HEK293 (cell line): ENCODE results near the gene PCDHGC5.

Experiments
- HOXA7 ChIP-seq: sonication (generic); formaldehyde crosslinking; IDR thresholded peaks from 2 replicates; pipeline ENCODE4 v1.8.1; 2022; ENCODE audit warnings: missing genetic modification reagents, borderline replicate concordance
- HOXC10 ChIP-seq: sonication (generic); formaldehyde crosslinking; IDR thresholded peaks from 2 replicates; pipeline ENCODE4 v1.8.1; 2023; ENCODE audit warnings: mild to moderate bottlenecking, missing genetic modification reagents
- MYNN ChIP-seq: fragments of 450-650 bp; formaldehyde crosslinking; IDR thresholded peaks from 2 replicates; pipeline ENCODE4 v1.5.1; 2016; ENCODE audit warnings: missing biosample characterization, missing genetic modification characterization, borderline replicate concordance
- PBX3 ChIP-seq: sonication (generic); formaldehyde crosslinking; IDR thresholded peaks from 2 replicates; pipeline ENCODE4 v1.8.1; 2022; ENCODE audit warnings: mild to moderate bottlenecking, moderate library complexity, missing genetic modification reagents
- PRDM1 ChIP-seq: fragments of 450-650 bp; formaldehyde crosslinking; IDR thresholded peaks from 2 replicates; pipeline ENCODE4; 2016; ENCODE audit warnings: missing biosample characterization, missing genetic modification characterization
- PRDM4 ChIP-seq: fragments of 450-650 bp; formaldehyde crosslinking; IDR thresholded peaks from 2 replicates; pipeline ENCODE4 v1.5.1; 2017; ENCODE audit warnings: missing biosample characterization, missing genetic modification characterization
- REPIN1 ChIP-seq: fragments of 450-650 bp; formaldehyde crosslinking; IDR thresholded peaks from 2 replicates; pipeline ENCODE4 v1.5.1; 2017; ENCODE audit warnings: missing biosample characterization, missing genetic modification characterization, low read depth
- SP3 ChIP-seq: fragments of 450-650 bp; formaldehyde crosslinking; IDR thresholded peaks from 2 replicates; pipeline ENCODE4 v1.5.1; 2016; ENCODE audit warnings: missing biosample characterization, missing genetic modification characterization
- TSHZ1 ChIP-seq: fragments of 450-650 bp; formaldehyde crosslinking; IDR thresholded peaks from 2 replicates; pipeline ENCODE4 v1.5.1; 2016; ENCODE audit warnings: missing biosample characterization, missing genetic modification characterization, borderline replicate concordance
- ZBTB26 ChIP-seq: fragments of 450-650 bp; formaldehyde crosslinking; optimal IDR thresholded peaks from 2 replicates; pipeline ENCODE3; 2016; ENCODE audit warnings: missing biosample characterization, mild to moderate bottlenecking, missing genetic modification characterization
- ZNF10 ChIP-seq: fragments of 450-650 bp; formaldehyde crosslinking; IDR thresholded peaks from 2 replicates; pipeline ENCODE4 v1.5.1; 2017; ENCODE audit warnings: missing biosample characterization, missing genetic modification characterization
- ZNF121 ChIP-seq: fragments of 450-650 bp; formaldehyde crosslinking; IDR thresholded peaks from 2 replicates; pipeline ENCODE4 v1.5.1; 2016; ENCODE audit warnings: missing biosample characterization, missing genetic modification characterization
- ZNF169 ChIP-seq: fragments of 450-650 bp; formaldehyde crosslinking; IDR thresholded peaks from 2 replicates; pipeline ENCODE4 v1.5.1; 2016; ENCODE audit warnings: missing biosample characterization, missing genetic modification characterization
- ZNF214 ChIP-seq: fragments of 450-650 bp; formaldehyde crosslinking; IDR thresholded peaks from 2 replicates; pipeline ENCODE4 v1.5.1; 2017; ENCODE audit warnings: missing biosample characterization, mild to moderate bottlenecking, missing genetic modification characterization, borderline replicate concordance
- ZNF280D ChIP-seq: fragments of 450-650 bp; formaldehyde crosslinking; IDR thresholded peaks from 2 replicates; pipeline ENCODE4 v1.5.1; 2016; ENCODE audit warnings: missing biosample characterization, missing genetic modification characterization
- ZNF341 ChIP-seq: fragments of 450-650 bp; formaldehyde crosslinking; IDR thresholded peaks from 2 replicates; pipeline ENCODE4; 2016; ENCODE audit warnings: low read depth, missing biosample characterization, missing genetic modification characterization
- ZNF394 ChIP-seq: fragments of 450-650 bp; formaldehyde crosslinking; IDR thresholded peaks from 2 replicates; pipeline ENCODE4 v1.5.1; 2016; ENCODE audit warnings: missing biosample characterization, missing genetic modification characterization, mild to moderate bottlenecking, moderate library complexity, borderline replicate concordance
- ZNF530 ChIP-seq: fragments of 450-650 bp; formaldehyde crosslinking; IDR thresholded peaks from 2 replicates; pipeline ENCODE4 v1.5.1; 2016; ENCODE audit warnings: low read depth, missing biosample characterization, missing genetic modification characterization
- ZNF585B ChIP-seq: fragments of 450-650 bp; formaldehyde crosslinking; IDR thresholded peaks from 2 replicates; pipeline ENCODE4 v1.5.1; 2016; ENCODE audit warnings: missing biosample characterization, missing genetic modification characterization
- ZNF777 ChIP-seq: fragments of 450-650 bp; formaldehyde crosslinking; IDR thresholded peaks from 2 replicates; pipeline ENCODE4 v1.5.1; 2017; ENCODE audit warnings: missing biosample characterization, missing genetic modification characterization, borderline replicate concordance
- TF ChIP-seq, protein P1 (sequence below): fragments of 450-650 bp; formaldehyde crosslinking; IDR thresholded peaks from 2 replicates; pipeline ENCODE4 v1.5.0; 2017; ENCODE audit warnings: missing biosample characterization, missing genetic modification characterization, borderline replicate concordance
- TF ChIP-seq, protein P2 (sequence below): fragments of 450-650 bp; formaldehyde crosslinking; IDR thresholded peaks from 2 replicates; pipeline ENCODE4 v1.5.1; 2016; ENCODE audit warnings: missing biosample characterization, missing genetic modification characterization, borderline replicate concordance

The PCDHGC5 gene

GRCh38 chr5:141476132-141476911 lies 12.6 kb upstream of the PCDHGC5 start (continued):
- TF ChIP-seq PBX3 (CRISPR knock-in tag) (no peak), ZNF10 (tag by site-specific recombination) (no peak), ZNF280D (tag by site-specific recombination) (no peak), HOXC10 (CRISPR knock-in tag) (no peak), ZNF394 (tag by site-specific recombination) (no peak; the same call in 1 of the 2 replicates), TSHZ1 (tag by site-specific recombination) (no peak), ZNF341 (0 out of 2 replicates have a peak, but pooled peaks have one; percentile 14), PRDM4 (tag by site-specific recombination) (no peak), ZNF121 (no peak), REPIN1 (tag by site-specific recombination) (no peak), ZNF530 (tag by site-specific recombination) (no peak), ZNF585B (tag by site-specific recombination) (no peak), HOXA7 (CRISPR knock-in tag) (no peak), ZNF214 (tag by site-specific recombination) (no peak), MYNN (tag by site-specific recombination) (no peak), ZBTB26 (tag by site-specific recombination) (peak; percentile 81), PRDM1 (tag by site-specific recombination) (no peak), SP3 (no peak), ZNF777 (no peak; the same call in 1 of the 2 replicates), ZNF169 (tag by site-specific recombination) (no peak)
- TF ChIP-seq, protein P1, sequence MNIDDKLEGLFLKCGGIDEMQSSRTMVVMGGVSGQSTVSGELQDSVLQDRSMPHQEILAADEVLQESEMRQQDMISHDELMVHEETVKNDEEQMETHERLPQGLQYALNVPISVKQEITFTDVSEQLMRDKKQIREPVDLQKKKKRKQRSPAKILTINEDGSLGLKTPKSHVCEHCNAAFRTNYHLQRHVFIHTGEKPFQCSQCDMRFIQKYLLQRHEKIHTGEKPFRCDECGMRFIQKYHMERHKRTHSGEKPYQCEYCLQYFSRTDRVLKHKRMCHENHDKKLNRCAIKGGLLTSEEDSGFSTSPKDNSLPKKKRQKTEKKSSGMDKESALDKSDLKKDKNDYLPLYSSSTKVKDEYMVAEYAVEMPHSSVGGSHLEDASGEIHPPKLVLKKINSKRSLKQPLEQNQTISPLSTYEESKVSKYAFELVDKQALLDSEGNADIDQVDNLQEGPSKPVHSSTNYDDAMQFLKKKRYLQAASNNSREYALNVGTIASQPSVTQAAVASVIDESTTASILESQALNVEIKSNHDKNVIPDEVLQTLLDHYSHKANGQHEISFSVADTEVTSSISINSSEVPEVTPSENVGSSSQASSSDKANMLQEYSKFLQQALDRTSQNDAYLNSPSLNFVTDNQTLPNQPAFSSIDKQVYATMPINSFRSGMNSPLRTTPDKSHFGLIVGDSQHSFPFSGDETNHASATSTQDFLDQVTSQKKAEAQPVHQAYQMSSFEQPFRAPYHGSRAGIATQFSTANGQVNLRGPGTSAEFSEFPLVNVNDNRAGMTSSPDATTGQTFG, result no peak
- TF ChIP-seq, protein P2, sequence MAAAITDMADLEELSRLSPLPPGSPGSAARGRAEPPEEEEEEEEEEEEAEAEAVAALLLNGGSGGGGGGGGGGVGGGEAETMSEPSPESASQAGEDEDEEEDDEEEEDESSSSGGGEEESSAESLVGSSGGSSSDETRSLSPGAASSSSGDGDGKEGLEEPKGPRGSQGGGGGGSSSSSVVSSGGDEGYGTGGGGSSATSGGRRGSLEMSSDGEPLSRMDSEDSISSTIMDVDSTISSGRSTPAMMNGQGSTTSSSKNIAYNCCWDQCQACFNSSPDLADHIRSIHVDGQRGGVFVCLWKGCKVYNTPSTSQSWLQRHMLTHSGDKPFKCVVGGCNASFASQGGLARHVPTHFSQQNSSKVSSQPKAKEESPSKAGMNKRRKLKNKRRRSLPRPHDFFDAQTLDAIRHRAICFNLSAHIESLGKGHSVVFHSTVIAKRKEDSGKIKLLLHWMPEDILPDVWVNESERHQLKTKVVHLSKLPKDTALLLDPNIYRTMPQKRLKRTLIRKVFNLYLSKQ (tag by site-specific recombination), result no peak
